H9 (cell line): ENCODE measurements around the gene SLC16A11. TPM values are rescaled to one million over a fixed set of nuclear protein-coding genes. Genes with fewer than 3 reads are reported as not detected.

Experiments used
- DNase-seq: peaks from one replicate; pipeline ENCODE4 v3.0.0-alpha.2; 2017
- H2AFZ ChIP-seq: one replicate; pipeline ENCODE4 v1.6.1; 2013; ENCODE audit warnings: mild to moderate bottlenecking, low read length, control low read depth, moderate library complexity
- H2AK5ac ChIP-seq: 2 replicates; pipeline ENCODE4 v1.6.1; 2013; ENCODE audit warnings: low read length, control low read depth, mixed read lengths; ENCODE audit not compliant: insufficient read length
- H2BK120ac ChIP-seq: one replicate; pipeline ENCODE4 v1.6.1; 2013; ENCODE audit warnings: low read depth, mild to moderate bottlenecking, low read length, control low read depth, inconsistent platforms; ENCODE audit not compliant: poor library complexity, severe bottlenecking
- H2BK12ac ChIP-seq: 2 replicates; pipeline ENCODE4 v1.6.1; 2013; ENCODE audit warnings: low read length, control low read depth, mixed read lengths, low read depth; ENCODE audit not compliant: insufficient read length
- H2BK15ac ChIP-seq: 2 replicates; pipeline ENCODE4 v1.6.1; 2013; ENCODE audit warnings: low read depth, low read length, control low read depth
- H2BK20ac ChIP-seq: one replicate; pipeline ENCODE4 v1.6.1; 2013; ENCODE audit warnings: low read depth, mild to moderate bottlenecking, low read length, control low read depth, inconsistent platforms; ENCODE audit not compliant: poor library complexity, severe bottlenecking
- H2BK5ac ChIP-seq: 2 replicates; pipeline ENCODE4 v1.6.1; 2013; ENCODE audit warnings: low read length, control low read depth, mixed read lengths; ENCODE audit not compliant: insufficient read length
- H3K14ac ChIP-seq: 2 replicates; pipeline ENCODE4 v1.6.1; 2013; ENCODE audit warnings: low read length, control low read depth; ENCODE audit not compliant: insufficient read depth
- H3K18ac ChIP-seq: 2 replicates; pipeline ENCODE4 v1.6.1; 2013; ENCODE audit warnings: low read depth, mild to moderate bottlenecking, mixed read lengths, low read length, control low read depth; ENCODE audit not compliant: insufficient read length
- H3K23ac ChIP-seq: 2 replicates; pipeline ENCODE4 v1.6.1; 2013; ENCODE audit warnings: low read length, control low read depth, mixed read lengths, low read depth; ENCODE audit not compliant: insufficient read length
- H3K23me2 ChIP-seq: 2 replicates; pipeline ENCODE4 v1.6.1; 2013; ENCODE audit warnings: low read depth, mild to moderate bottlenecking, mixed read lengths, low read length, control low read depth; ENCODE audit not compliant: insufficient read length, poor library complexity, severe bottlenecking
- H3K27ac ChIP-seq: 2 replicates; pipeline ENCODE4 v1.5.1; 2013; ENCODE audit warnings: low read length, control low read depth, mixed read lengths, low read depth; ENCODE audit not compliant: insufficient read length
- H3K27me3 ChIP-seq: 2 replicates; pipeline ENCODE4 v1.6.1; 2013; ENCODE audit warnings: low read length, control low read depth, inconsistent platforms; ENCODE audit not compliant: insufficient read depth
- H3K4ac ChIP-seq: 2 replicates; pipeline ENCODE4 v1.6.1; 2013; ENCODE audit warnings: low read depth, mild to moderate bottlenecking, control low read depth, inconsistent platforms, low read length, moderate library complexity
- H3K4me1 ChIP-seq: 2 replicates; pipeline ENCODE4 v1.6.1; 2013; ENCODE audit warnings: low read length, control low read depth, inconsistent platforms; ENCODE audit not compliant: insufficient read depth
- H3K4me2 ChIP-seq: 2 replicates; pipeline ENCODE4 v1.6.1; 2013; ENCODE audit warnings: low read length, control low read depth, mixed read lengths; ENCODE audit not compliant: insufficient read length, insufficient read depth
- H3K56ac ChIP-seq: 2 replicates; pipeline ENCODE4 v1.6.1; 2013; ENCODE audit warnings: low read depth, mild to moderate bottlenecking, mixed read lengths, low read length, control low read depth; ENCODE audit not compliant: insufficient read length
- H3K79me1 ChIP-seq: 2 replicates; pipeline ENCODE4 v1.6.1; 2013; ENCODE audit warnings: low read depth, mild to moderate bottlenecking, moderate library complexity, low read length, control low read depth, inconsistent platforms; ENCODE audit not compliant: insufficient read depth, poor library complexity, severe bottlenecking
- H3K79me2 ChIP-seq: 2 replicates; pipeline ENCODE4 v1.6.1; 2013; ENCODE audit warnings: low read length, control low read depth, inconsistent platforms; ENCODE audit not compliant: insufficient read depth
- H3K9ac ChIP-seq: 2 replicates; pipeline ENCODE4 v1.6.1; 2013; ENCODE audit warnings: low read length, control low read depth, mixed read lengths; ENCODE audit not compliant: insufficient read length; ENCODE audit errors: extremely low read depth
- H3K9me3 ChIP-seq: one replicate; pipeline ENCODE4 v1.6.1; 2013; ENCODE audit warnings: low read depth, low read length, inconsistent platforms; ENCODE audit not compliant: control insufficient read depth
- H3T11ph ChIP-seq: one replicate; pipeline ENCODE4 v1.6.1; 2013; ENCODE audit warnings: mild to moderate bottlenecking, low read length, control low read depth, inconsistent platforms
- H4K20me1 ChIP-seq: one replicate; pipeline ENCODE4 v1.6.1; 2013; ENCODE audit not compliant: control insufficient read depth, insufficient read length, insufficient read depth
- H4K5ac ChIP-seq: 2 replicates; pipeline ENCODE4 v1.6.1; 2013; ENCODE audit warnings: low read depth, mild to moderate bottlenecking, mixed read lengths, low read length, control low read depth; ENCODE audit not compliant: insufficient read length
- H4K8ac ChIP-seq: replicated peaks from 2 replicates; pipeline ENCODE4 v1.6.1; 2013; ENCODE audit warnings: low read length, control low read depth, mixed read lengths, low read depth; ENCODE audit not compliant: insufficient read length
- H4K91ac ChIP-seq: 2 replicates; pipeline ENCODE4 v1.6.1; 2013; ENCODE audit warnings: low read depth, mild to moderate bottlenecking, moderate library complexity, mixed read lengths, low read length, control low read depth; ENCODE audit not compliant: insufficient read length
- H3K27ac Mint-ChIP-seq, 3 experiments: 2 replicates in 2 of 3; 3 replicates in 1 of 3; pipeline ENCODE4 v1.8.0; 2020 to 2021; ENCODE audit warnings: mixed read lengths in 3 of 3, mild to moderate bottlenecking in 1 of 3, moderate library complexity in 1 of 3
- H3K27me3 Mint-ChIP-seq: 2 replicates; pipeline ENCODE4 v1.8.0; 2021; ENCODE audit warnings: low read depth, mild to moderate bottlenecking, moderate library complexity, mixed read lengths
- H3K36me3 Mint-ChIP-seq, 3 experiments: 2 replicates in 2 of 3; 3 replicates in 1 of 3; pipeline ENCODE4 v1.8.0; 2020 to 2021; ENCODE audit warnings: low read depth in 3 of 3, mixed read lengths in 3 of 3; ENCODE audit not compliant: insufficient read depth in 1 of 3
- H3K4me1 Mint-ChIP-seq, 2 experiments: 2 replicates each; pipeline ENCODE4 v1.8.0; 2020; ENCODE audit warnings: mixed read lengths in 2 of 2
- H3K4me3 Mint-ChIP-seq, 2 experiments: 2 replicates in 1 of 2; 3 replicates in 1 of 2; pipeline ENCODE4 v1.8.0; 2020 to 2021; ENCODE audit warnings: mild to moderate bottlenecking in 2 of 2, mixed read lengths in 2 of 2, moderate library complexity in 1 of 2
- H3K9me3 Mint-ChIP-seq, 2 experiments: 2 replicates in 1 of 2; 3 replicates in 1 of 2; pipeline ENCODE4 v1.8.0; 2020; ENCODE audit warnings: mild to moderate bottlenecking in 2 of 2, mixed read lengths in 2 of 2, moderate library complexity in 1 of 2
- WGBS: extraction: QIAGEN DNeasy Blood & Tissue Kit; methylation state at CpG from one replicate; pipeline ENCODE4 v1.1.7; 2013; ENCODE audit warnings: missing lambda C conversion rate, low lambda C conversion rate, mixed read lengths; ENCODE audit not compliant: insufficient read length; ENCODE audit errors: extremely low coverage; 5-methylcytosine and 5-hydroxymethylcytosine counted together
- total RNA-seq: library from RNA; stranded (reverse); gene quantifications from 2 replicates; pipeline ENCODE4 v1.2.1, GENCODE V29; 2021
- TF ChIP-seq, protein P1 (sequence below): fragments of 200-600 bp; sonication (generic); conservative IDR thresholded peaks from 3 replicates; pipeline ENCODE4 v1.8.0; 2021; ENCODE audit warnings: antibody characterized with exemption, mild to moderate bottlenecking

The SLC16A11 gene
- total RNA-seq, 1 experiment from 2014 or later, result 0.13 TPM

DNA sequence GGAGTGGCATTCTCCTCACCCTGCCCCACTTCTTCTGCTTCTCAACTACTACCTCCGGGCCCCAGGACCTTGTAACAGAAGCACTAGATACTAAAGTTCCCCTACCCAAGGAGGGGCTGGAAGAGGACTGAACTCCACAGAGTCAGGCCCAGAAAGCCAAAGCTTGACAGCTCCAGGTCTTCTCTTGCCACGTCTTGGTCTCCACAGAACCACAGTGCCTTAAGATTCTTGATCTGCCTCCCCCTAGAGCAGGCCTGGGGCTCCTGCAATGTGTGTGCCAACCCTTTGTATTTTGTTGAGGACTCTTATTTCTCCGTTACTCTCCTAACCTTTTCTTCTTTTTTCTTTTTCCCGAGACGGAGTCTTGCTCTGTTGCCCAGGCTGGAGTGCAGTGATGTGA, 4.1 kb downstream of the SLC16A11 start:
- Histone ChIP-seq H3K56ac (no peak overlapping the region), H3K4me1 (no peaks in the 10 kb centered on the region; the same call in 1 of the 2 replicates), H2BK12ac (no peak overlapping the region), H2BK5ac (no peak overlapping the region), H3K23me2 (peaks cover 38% of the 10 kb centered on the region), H3K27me3 (peaks cover 4% of the 10 kb centered on the region), H4K8ac (no peak overlapping the region), H3K9ac (no peak overlapping the region), H2BK20ac (no peak overlapping the region), H3K27ac (no peak overlapping the region), H2AK5ac (no peak overlapping the region), H3K23ac (no peak overlapping the region), H3K14ac (no peak overlapping the region), H2BK15ac (no peak overlapping the region), H3K4ac (no peak overlapping the region), H3K79me2 (no peaks in the 10 kb centered on the region), H3K79me1 (no peaks in the 10 kb centered on the region), H2BK120ac (no peak overlapping the region), H3K18ac (no peak overlapping the region), H4K5ac (no peak overlapping the region), H4K91ac (no peak overlapping the region), H3K9me3 (no peaks in the 10 kb centered on the region), H3K4me2 (no peak overlapping the region), H4K20me1 (no peaks in the 10 kb centered on the region), H2AFZ (no peak overlapping the region), H3T11ph (no peak overlapping the region)
- peaks cover 26 to 34% of the 10 kb centered on the region in 2 experiments for H3K4me1 Mint-ChIP-seq
- no peak overlapping the region for H3K27ac Mint-ChIP-seq
- H3K9me3 Mint-ChIP-seq, result no peaks in the 10 kb centered on the region
- TF ChIP-seq, protein P1, sequence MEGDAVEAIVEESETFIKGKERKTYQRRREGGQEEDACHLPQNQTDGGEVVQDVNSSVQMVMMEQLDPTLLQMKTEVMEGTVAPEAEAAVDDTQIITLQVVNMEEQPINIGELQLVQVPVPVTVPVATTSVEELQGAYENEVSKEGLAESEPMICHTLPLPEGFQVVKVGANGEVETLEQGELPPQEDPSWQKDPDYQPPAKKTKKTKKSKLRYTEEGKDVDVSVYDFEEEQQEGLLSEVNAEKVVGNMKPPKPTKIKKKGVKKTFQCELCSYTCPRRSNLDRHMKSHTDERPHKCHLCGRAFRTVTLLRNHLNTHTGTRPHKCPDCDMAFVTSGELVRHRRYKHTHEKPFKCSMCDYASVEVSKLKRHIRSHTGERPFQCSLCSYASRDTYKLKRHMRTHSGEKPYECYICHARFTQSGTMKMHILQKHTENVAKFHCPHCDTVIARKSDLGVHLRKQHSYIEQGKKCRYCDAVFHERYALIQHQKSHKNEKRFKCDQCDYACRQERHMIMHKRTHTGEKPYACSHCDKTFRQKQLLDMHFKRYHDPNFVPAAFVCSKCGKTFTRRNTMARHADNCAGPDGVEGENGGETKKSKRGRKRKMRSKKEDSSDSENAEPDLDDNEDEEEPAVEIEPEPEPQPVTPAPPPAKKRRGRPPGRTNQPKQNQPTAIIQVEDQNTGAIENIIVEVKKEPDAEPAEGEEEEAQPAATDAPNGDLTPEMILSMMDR, result no peak
- H3K36me3 Mint-ChIP-seq, result no peaks in the 10 kb centered on the region; a peak in 1 of 7 replicates
- DNase-seq, result no peak
- no peak overlapping the region for H3K4me3 Mint-ChIP-seq
- peaks cover 67% of the 10 kb centered on the region for H3K27me3 Mint-ChIP-seq
- no CpG with 5 or more reads among the region's 5 CpGs for WGBS
